ENCODE measurements around the gene NUSAP1. TPM values are rescaled to one million over a fixed set of nuclear protein-coding genes. Genes with fewer than 3 reads are reported as not detected.
"Not testable (repeated sequence)": the region's sequence is repeated elsewhere in the genome, so short reads cannot be mapped to it uniquely, and the experiment has no call there.

The NUSAP1 gene
- total RNA-seq, 1 experiment from 2014 or later: 115 TPM

DNA sequence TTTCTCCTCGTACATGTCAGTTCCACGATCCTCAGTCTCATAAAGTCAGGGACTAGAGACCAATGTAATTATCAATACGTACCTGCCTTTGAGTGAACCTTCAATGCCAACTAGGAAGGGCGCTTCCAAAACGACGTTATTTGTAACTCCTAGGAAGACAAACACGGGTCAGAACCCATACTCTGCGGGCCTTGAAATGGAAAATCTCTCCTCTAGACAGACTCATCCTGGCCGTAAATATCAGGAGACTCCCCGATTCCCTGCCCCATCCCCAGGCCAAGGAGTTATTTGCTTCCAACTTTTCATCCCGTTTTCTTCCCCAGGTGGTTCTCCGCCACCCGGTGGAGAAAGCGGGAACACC is 868 bp upstream of the NUSAP1 start:
- peak; percentile 53 for DNase-seq (ENCODE audit: extremely low read depth, low read depth)

- DNase-seq (ENCODE audit: extremely low read depth, low read depth): no peak
Observed at GRCh38 chr15:41333026-41333562, 413 bp downstream of the NUSAP1 start.

DNA sequence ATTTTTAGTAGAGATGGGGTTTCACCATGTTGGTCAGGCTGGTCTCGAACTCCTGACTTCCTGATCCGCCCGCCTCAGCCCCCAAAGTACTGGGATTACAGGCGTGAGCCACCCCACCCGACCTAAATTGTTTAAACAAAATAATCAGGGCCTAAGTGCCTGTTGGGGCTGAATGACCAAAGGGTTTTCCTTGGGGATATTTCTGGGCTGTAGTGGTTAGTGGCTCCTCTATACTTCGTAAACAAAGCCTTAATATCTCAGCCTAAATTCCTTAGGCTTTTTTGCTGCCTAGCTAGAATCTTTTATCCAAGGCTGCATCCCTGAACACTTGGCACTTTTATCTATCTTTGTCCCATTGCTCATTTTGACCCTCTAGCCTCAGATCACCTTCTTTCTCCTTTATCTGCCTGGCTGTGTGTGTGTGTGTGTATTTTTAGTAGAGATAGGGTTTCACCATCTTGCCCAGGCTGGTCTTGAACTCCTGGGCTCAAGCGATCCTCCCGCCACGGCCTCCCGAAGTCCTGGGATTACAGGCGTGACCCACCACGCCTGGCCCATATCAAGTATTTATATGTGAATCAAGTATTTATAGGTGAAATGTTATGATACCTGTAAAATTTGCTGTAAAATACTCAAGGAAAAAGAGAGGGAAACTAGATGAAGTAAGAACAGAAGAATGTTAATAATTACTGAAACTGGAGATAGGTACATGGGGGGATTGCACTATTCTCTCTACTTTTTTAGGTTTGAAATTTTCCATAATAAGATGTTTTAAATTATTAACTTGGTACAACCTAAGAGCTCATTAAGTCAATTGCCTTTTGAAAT is 1.8 kb downstream of the NUSAP1 start:
- no peak for DNase-seq (ENCODE audit: extremely low read depth, low read depth)

DNA sequence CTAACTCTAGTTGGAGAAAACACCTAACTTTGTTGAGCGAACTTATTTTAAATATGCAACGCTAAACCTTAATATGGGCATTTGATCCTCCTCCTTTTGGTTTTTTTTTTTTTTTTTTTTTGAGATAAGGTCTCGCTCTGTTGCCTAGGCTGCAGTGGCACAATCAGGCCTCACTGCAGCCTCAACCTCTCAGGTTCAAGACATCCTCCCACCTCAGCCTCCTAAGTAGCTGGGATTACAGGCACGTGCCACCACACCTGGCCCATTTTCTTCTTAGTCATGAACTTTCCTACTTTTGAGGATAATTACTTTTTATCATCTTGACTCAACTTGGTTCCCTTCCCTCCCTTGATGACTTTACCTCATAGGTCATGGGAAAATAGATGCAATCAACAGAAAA is 3.9 kb downstream of the NUSAP1 start:
- no peak for DNase-seq (ENCODE audit: extremely low read depth, low read depth)

GRCh38 chr15:41337047-41337446 is 4.4 kb downstream of the NUSAP1 start:
- DNase-seq (ENCODE audit: extremely low read depth, low read depth): no peak

DNA sequence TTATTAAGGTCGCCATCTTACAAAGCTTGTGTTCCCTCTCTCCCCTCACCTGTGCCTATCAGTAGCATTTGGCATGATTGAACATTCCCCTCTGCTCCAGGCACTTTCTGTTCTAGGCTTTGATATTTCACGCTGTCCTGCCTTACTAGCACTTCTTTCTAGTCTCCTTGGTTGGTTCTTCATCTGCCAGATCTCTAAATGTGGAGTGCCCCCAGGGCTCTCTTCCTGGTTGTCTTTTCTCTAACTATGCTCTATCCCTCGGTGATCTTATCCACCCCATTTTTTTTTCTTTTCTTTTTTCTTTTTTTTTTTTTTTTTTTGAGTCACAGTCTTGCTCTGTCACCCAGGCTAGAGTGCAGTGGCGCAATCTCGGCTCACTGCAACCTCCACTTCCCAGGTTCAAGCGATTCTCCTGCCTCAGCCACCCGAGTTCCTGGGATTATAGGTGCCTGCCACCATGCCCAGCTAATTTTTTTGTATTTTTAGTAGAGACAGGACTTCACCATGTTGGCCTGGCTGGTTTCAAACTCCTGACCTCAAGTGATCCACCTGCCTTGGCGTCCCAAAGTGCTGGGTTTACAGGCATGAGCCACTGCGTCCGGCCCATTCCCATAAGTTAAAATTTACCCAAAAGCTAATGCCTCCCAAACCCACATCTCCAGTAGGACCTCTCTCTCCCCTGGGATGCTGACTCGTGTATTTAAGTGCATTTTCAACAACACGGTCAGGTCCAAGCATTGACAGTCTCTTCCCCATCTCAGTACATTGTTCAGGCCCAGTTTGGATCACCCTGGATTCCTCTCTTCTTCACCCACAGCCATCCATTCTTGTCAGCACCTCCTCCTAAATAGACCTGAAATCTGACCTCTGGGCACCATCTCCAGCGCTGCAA is 5.2 kb downstream of the NUSAP1 start:
- no peak for DNase-seq (ENCODE audit: extremely low read depth, low read depth)

DNA sequence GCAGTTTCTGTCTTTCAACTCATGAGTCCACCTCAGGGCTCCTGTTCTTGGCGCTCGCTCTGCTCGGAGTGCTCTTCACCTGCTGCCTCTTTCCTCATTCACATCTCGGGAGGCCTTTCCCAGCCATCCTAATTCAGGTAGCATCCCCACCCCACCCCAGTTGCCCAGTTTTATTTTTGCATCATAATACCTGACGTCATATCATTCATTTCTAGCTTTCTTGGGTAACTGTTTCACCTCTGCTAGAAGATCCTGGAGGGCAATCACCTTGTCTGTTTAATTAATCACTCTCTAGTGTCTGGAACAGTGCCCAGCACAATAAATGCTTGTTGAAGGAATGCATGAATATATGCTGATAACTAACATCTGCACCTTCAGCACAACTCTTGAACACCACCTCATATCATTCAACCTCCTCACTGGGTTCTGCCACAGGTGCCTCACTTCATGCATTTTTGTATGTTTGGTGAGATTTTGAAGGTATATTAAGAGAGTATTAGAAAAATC is 7.6 kb downstream of the NUSAP1 start:
- DNase-seq (ENCODE audit: extremely low read depth, low read depth): no peak

DNA sequence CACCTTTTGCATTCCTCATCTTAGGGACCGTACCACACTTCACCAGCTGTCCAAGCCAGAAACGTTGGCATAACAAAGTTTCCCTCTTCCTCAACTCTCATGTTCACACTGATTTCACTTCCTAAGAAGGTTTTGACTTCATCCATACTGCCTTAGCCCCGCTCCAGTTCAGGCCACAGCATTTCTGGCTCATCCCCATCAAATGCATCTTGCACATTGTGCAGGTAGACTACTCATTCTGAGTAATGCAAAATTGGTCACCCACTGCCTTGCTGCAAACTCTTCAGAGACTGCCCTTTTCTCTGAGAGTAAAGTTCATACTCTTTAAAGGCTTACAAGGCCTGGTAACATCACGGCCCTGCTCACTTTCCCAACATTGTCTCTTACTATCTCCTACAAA is 8.8 kb downstream of the NUSAP1 start:
- DNase-seq (ENCODE audit: extremely low read depth, low read depth): no peak

DNA sequence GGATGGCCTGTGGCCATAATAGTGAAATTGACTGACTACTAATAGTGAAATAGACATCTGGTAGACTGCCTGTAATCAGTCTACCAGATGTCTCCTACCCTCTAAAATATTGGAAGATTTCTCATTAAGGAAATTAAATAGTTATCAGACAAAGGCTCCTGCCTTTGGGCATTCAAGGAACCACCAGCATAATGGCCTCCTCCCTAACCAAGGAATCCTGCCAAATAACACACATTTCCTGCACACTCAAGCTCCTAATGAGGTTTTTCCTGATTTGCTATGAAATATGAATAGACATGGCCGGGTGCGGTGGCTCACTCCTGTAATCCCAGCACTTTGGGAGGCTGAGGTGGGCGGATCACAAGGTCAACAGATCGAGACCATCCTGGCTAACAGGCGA is 14.6 kb downstream of the NUSAP1 start:
- no peak for DNase-seq (ENCODE audit: extremely low read depth, low read depth)

DNA sequence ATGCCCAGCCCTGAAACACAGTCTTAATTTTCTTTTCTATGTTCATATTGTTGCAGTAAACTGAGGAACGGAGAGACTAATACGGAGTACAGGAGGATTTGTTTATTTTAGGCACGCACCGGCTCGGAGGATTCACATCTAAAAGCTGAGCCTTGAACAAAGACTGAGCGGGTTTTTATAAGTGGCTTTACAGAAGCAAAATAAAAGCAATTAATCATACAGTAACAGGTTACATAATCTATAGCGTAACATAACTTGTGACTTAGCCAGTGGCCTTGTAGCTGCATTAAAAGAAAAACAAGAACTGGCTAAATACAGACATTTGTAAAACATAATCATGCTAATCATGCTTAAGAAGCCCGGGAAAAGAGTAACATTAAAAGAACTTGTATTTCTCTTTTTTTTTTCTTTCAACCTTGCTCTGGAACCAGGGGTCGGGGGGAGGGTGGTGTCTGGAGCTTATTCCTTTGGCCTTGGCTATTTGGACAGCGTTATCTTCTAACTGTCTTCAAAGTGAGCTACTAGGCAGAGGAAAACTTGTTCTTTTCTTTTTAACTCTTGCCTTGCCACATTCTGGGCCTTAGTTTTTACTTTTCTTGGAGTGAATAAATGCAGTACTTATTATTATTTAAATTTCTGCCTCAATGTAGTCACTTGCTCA is 17.5 kb downstream of the NUSAP1 start:
- DNase-seq (ENCODE audit: extremely low read depth, low read depth): no peak

- no peak for DNase-seq (ENCODE audit: extremely low read depth, low read depth)
Observed at GRCh38 chr15:41354371-41354770, 21.7 kb downstream of the NUSAP1 start.

GRCh38 chr15:41367418-41367817 is 34.7 kb downstream of the NUSAP1 start:
- no peak for DNase-seq (ENCODE audit: extremely low read depth, low read depth)

DNA sequence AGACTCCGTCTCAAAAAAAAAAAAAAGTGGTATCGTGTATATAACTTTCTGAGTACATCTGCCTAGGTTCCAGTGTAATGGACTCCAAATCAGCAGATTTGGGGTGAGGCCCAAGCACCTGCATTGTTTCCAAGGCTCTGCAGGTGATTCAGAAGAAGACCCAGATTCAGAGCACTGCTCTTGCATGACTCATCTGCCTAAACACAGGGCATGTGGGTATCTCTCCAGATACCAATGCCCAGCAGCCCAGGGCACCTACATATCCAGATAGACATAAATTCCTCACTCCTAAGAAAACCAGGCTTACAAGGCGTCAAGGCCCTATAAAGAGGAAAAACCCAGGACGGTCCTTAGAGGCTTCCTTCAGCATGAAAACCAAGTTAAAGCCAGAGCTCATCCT is 45.3 kb downstream of the NUSAP1 start:
- DNase-seq (ENCODE audit: extremely low read depth, low read depth): no peak

DNA sequence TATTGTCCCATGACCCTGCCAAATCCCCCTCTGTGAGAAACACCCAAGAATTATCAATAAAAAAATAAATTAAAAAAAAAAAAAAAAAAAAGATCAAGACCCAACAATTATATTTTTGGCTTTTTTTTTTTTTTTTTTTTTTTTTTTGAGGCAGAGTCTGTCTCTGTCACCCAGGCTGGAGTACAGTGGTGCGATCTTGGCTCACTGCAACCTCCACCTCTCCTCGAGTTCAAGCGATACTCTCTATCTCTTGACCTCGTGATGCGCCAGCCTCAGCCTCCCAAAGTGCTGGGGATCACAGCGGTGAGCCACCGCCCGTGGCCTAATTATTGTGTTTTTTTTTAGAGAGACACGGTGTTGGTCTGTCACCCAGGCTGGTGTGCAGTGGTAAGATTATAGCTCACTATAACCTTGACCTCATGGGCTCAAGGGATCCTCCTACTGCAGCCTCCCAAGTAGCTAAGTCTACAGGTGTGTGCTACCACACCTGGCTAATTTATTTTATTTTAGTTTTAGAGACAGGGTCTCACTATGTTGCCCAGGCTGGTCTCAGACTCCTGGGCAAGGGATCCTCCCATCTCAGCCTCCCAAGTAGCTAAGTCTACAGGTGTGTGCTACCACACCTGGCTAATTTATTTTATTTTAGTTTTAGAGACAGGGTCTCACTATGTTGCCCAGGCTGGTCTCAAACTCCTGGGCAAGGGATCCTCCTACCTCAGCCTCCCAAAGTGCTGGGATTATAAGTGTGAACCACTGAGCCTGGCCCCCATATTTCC is 51.5 kb downstream of the NUSAP1 start:
- not testable (repeated sequence) for DNase-seq (ENCODE audit: extremely low read depth, low read depth)

DNA sequence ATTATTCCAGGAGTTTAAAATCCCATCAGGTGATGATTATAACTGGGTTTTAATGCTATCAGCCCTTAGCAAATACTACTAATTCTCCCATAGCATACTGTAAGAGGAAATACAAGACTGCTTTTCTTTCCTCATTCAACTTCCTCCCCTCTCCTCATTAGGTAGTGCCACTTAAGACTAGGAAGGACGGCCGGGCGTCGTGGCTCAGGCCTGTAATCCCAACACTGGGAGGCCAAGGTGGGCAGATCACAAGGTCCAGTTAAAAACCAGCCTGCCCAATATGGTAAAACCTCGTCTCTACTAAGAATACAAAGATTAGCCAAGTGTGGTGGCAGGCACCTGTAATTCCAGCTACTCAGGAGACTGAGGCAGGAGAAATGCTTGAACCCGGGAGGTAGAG is 55.0 kb downstream of the NUSAP1 start:
- no peak for DNase-seq (ENCODE audit: extremely low read depth, low read depth)

GRCh38 chr15:41392659-41393058 is 60.0 kb downstream of the NUSAP1 start:
- no peak for DNase-seq (ENCODE audit: extremely low read depth, low read depth)

GRCh38 chr15:41394924-41395323 is 62.2 kb downstream of the NUSAP1 start:
- DNase-seq (ENCODE audit: extremely low read depth, low read depth): no peak

GRCh38 chr15:41396111-41396510 is 63.4 kb downstream of the NUSAP1 start:
- no peak for DNase-seq (ENCODE audit: extremely low read depth, low read depth)

DNA sequence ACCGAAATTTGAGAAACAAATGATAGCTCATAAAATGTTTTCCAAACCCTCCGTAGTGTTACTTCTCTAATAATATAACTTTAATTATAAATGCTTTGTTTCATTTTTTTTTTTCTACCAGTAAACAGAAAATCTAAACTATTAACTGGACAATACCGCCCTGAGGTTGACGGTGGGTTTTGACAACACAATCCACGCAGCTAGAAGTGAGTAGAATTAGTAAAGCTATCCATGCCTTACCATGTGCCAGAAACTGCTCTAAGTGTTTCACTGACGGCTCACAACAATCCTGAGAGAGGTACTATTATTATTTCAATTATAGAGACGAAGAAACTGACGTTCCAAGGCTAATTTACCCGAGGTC is 69.2 kb downstream of the NUSAP1 start:
- no peak for DNase-seq (ENCODE audit: extremely low read depth, low read depth)

- DNase-seq (ENCODE audit: extremely low read depth, low read depth): no peak
Observed at GRCh38 chr15:41407341-41407740, 74.7 kb downstream of the NUSAP1 start.
